GM04504 (cell line): Measurements from ENCODE around the gene PLD4.
"Not testable (repeated sequence)": the region's sequence is repeated elsewhere in the genome, so short reads cannot be mapped to it uniquely, and the experiment has no call there.

ENCODE experiments used
- DNase-seq: peaks from one replicate; pipeline ENCODE4 v3.0.0-alpha.2; 2012; ENCODE audit warnings: low read depth

PLD4 gene

GRCh38 chr14:104898870-104899510, 25.7 kb upstream of the PLD4 start:
- DNase-seq = no peak

GRCh38 chr14:104899781-104900180, 24.9 kb upstream of the PLD4 start:
- DNase-seq = no peak

GRCh38 chr14:104900639-104901512, 23.8 kb upstream of the PLD4 start:
- no peak for DNase-seq

GRCh38 chr14:104903990-104904389, 20.7 kb upstream of the PLD4 start:
- no peak for DNase-seq

- DNase-seq = not testable (repeated sequence)
Observed at GRCh38 chr14:104904650-104905578, 19.8 kb upstream of the PLD4 start.

- not testable (repeated sequence) for DNase-seq
Observed at GRCh38 chr14:104905579-104905933, 19.1 kb upstream of the PLD4 start.

- DNase-seq = no peak
Observed at GRCh38 chr14:104908303-104908702, 16.4 kb upstream of the PLD4 start.

GRCh38 chr14:104912053-104912452, 12.6 kb upstream of the PLD4 start:
- DNase-seq = no peak

- DNase-seq = no peak
Observed at GRCh38 chr14:104913435-104913834, 11.2 kb upstream of the PLD4 start.

GRCh38 chr14:104917116-104917515, 7.6 kb upstream of the PLD4 start:
- no peak for DNase-seq

GRCh38 chr14:104917993-104918392, 6.7 kb upstream of the PLD4 start:
- no peak for DNase-seq

- not testable (repeated sequence) for DNase-seq
Observed at GRCh38 chr14:104919152-104919992, 5.3 kb upstream of the PLD4 start.

- DNase-seq = no peak
Observed at GRCh38 chr14:104919993-104920315, 4.7 kb upstream of the PLD4 start.

- DNase-seq = no peak
Observed at GRCh38 chr14:104923640-104924420, 849 bp upstream of the PLD4 start.

GRCh38 chr14:104925214-104925854, 655 bp downstream of the PLD4 start:
- DNase-seq = no peak

GRCh38 chr14:104925855-104926609, 1.4 kb downstream of the PLD4 start:
- DNase-seq = no peak

- no peak for DNase-seq
Observed at GRCh38 chr14:104926619-104927431, 2.1 kb downstream of the PLD4 start.

- no peak for DNase-seq
Observed at GRCh38 chr14:104927432-104927816, 2.7 kb downstream of the PLD4 start.

- DNase-seq = no peak
Observed at GRCh38 chr14:104927901-104928300, 3.2 kb downstream of the PLD4 start.
